Activated gamma-delta T cell (primary cell): ENCODE data around the gene ZFAND2B.
A peak's percentile ranks its signal among the peaks of the same experiment; 100 is the strongest.

Source experiments
- DNase-seq: peaks from one replicate; lab custom pipeline; 2025; lab: John Stamatoyannopoulos, UW

Gene ZFAND2B

GRCh38 chr2:219220652-219221402 is 14.2 kb downstream of the ZFAND2B start:
- no peak for DNase-seq

- DNase-seq, result no peak
These were observed 15.5 kb downstream of the ZFAND2B start for GRCh38 chr2:219221957-219222518.

GRCh38 chr2:219223831-219224610 is 17.4 kb downstream of the ZFAND2B start:
- no peak for DNase-seq

- no peak for DNase-seq
These were observed 18.8 kb downstream of the ZFAND2B start for GRCh38 chr2:219225350-219225749.

GRCh38 chr2:219228041-219228910 is 21.7 kb downstream of the ZFAND2B start:
- DNase-seq, result no peak

GRCh38 chr2:219228911-219229304 is 22.3 kb downstream of the ZFAND2B start:
- DNase-seq, result no peak

GRCh38 chr2:219229305-219230058 is 22.9 kb downstream of the ZFAND2B start, which contains the start of the genes ANKZF1 and ATG9A:
ANKZF1 (plus strand) TSS chr2:219229806; CDS start chr2:219230258, 452 bp downstream.
ATG9A (minus strand) TSS chr2:219229636; CDS start chr2:219228024, 1,612 bp downstream.
- DNase-seq, result peak; percentile 90

GRCh38 chr2:219230059-219230540 is 23.5 kb downstream of the ZFAND2B start:
- DNase-seq, result no peak

- no peak for DNase-seq
These were observed 27.7 kb downstream of the ZFAND2B start for GRCh38 chr2:219234331-219234730.

GRCh38 chr2:219243291-219243761 is 36.7 kb downstream of the ZFAND2B start:
- no peak for DNase-seq

GRCh38 chr2:219244789-219245147 is 38.2 kb downstream of the ZFAND2B start:
- DNase-seq, result no peak

- peak; percentile 77 for DNase-seq
These were observed 38.7 kb downstream of the ZFAND2B start, which contains the start of the genes GLB1L and STK16 for GRCh38 chr2:219245148-219245898. GLB1L (minus strand) TSS chr2:219245444; CDS start chr2:219243573, 1,871 bp downstream. STK16 (plus strand) TSS chr2:219245479; CDS start chr2:219246000, 521 bp downstream.

- no peak for DNase-seq
These were observed 39.3 kb downstream of the ZFAND2B start for GRCh38 chr2:219245899-219246230.

GRCh38 chr2:219246559-219246958 is 40.0 kb downstream of the ZFAND2B start:
- no peak for DNase-seq

- no peak for DNase-seq
These were observed 41.4 kb downstream of the ZFAND2B start for GRCh38 chr2:219247678-219248642.

GRCh38 chr2:219248845-219249202 is 42.2 kb downstream of the ZFAND2B start:
- no peak for DNase-seq

GRCh38 chr2:219249203-219249980 is 42.8 kb downstream of the ZFAND2B start:
- DNase-seq, result no peak
